Measurements from ENCODE around the gene GMPPB.
A peak's percentile ranks its signal among the peaks of the same experiment; 100 is the strongest.

The GMPPB gene

GRCh38 chr3:49718858-49719213 is 4.9 kb downstream of the GMPPB start:
- H3K9me3 ChIP-seq (ENCODE audit: low read length): no peaks in the 10 kb centered on the region
- H3K36me3 ChIP-seq (ENCODE audit: insufficient read depth, low read length): peaks cover 28% of the 10 kb centered on the region
- H3K4me1 ChIP-seq (ENCODE audit: insufficient read depth, low read length): peaks cover 22% of the 10 kb centered on the region
- H3K27ac ChIP-seq (ENCODE audit: low read depth, low read length): no peak overlapping the region
- no peaks in the 10 kb centered on the region for H3K27me3 ChIP-seq (ENCODE audit: control insufficient read depth in 1 of 2, insufficient read depth in 2 of 2, low read length in 2 of 2)
- peak overlapping the region; percentile 55 to 60 for H3K4me3 ChIP-seq (ENCODE audit: low read depth in 1 of 2, low read length in 2 of 2)
- no peak overlapping the region for H3K9ac ChIP-seq (ENCODE audit: low read length)

GRCh38 chr3:49717959-49718857 is 5.5 kb downstream of the GMPPB start:
- no peak overlapping the region for H3K9ac ChIP-seq (ENCODE audit: low read length)
- no peaks in the 10 kb centered on the region for H3K27me3 ChIP-seq (ENCODE audit: control insufficient read depth in 1 of 2, insufficient read depth in 2 of 2, low read length in 2 of 2)
- peak overlapping the region in 1 of 2 donors; percentile 60 for H3K4me3 ChIP-seq (ENCODE audit: low read depth in 1 of 2, low read length in 2 of 2)
- H3K27ac ChIP-seq (ENCODE audit: low read depth, low read length): no peak overlapping the region
- peaks cover 28% of the 10 kb centered on the region for H3K36me3 ChIP-seq (ENCODE audit: insufficient read depth, low read length)
- no peaks in the 10 kb centered on the region for H3K9me3 ChIP-seq (ENCODE audit: low read length)
- peaks cover 19% of the 10 kb centered on the region for H3K4me1 ChIP-seq (ENCODE audit: insufficient read depth, low read length)

GRCh38 chr3:49717211-49717958 is 6.4 kb downstream of the GMPPB start:
- no peak overlapping the region for H3K27ac ChIP-seq (ENCODE audit: low read depth, low read length)
- H3K4me3 ChIP-seq (ENCODE audit: low read depth in 1 of 2, low read length in 2 of 2): no peak overlapping the region
- H3K9ac ChIP-seq (ENCODE audit: low read length): no peak overlapping the region
- H3K9me3 ChIP-seq (ENCODE audit: low read length): no peaks in the 10 kb centered on the region
- no peaks in the 10 kb centered on the region for H3K27me3 ChIP-seq (ENCODE audit: control insufficient read depth in 1 of 2, insufficient read depth in 2 of 2, low read length in 2 of 2)
- H3K4me1 ChIP-seq (ENCODE audit: insufficient read depth, low read length): peaks cover 11% of the 10 kb centered on the region
- H3K36me3 ChIP-seq (ENCODE audit: insufficient read depth, low read length): peaks cover 26% of the 10 kb centered on the region

- Histone ChIP-seq H3K9ac (ENCODE audit: low read length) (no peak overlapping the region), H3K27ac (ENCODE audit: low read depth, low read length) (no peak overlapping the region), H3K4me3 (ENCODE audit: low read depth in 1 of 2, low read length in 2 of 2) (no peak overlapping the region), H3K4me1 (ENCODE audit: insufficient read depth, low read length) (peaks cover 9% of the 10 kb centered on the region), H3K36me3 (ENCODE audit: insufficient read depth, low read length) (peaks cover 19% of the 10 kb centered on the region), H3K9me3 (ENCODE audit: low read length) (no peaks in the 10 kb centered on the region), H3K27me3 (ENCODE audit: control insufficient read depth in 1 of 2, insufficient read depth in 2 of 2, low read length in 2 of 2) (no peaks in the 10 kb centered on the region)
These were observed 7.0 kb downstream of the GMPPB start for GRCh38 chr3:49716691-49717210.

- Histone ChIP-seq H3K27ac (ENCODE audit: low read depth, low read length) (no peak overlapping the region), H3K27me3 (ENCODE audit: control insufficient read depth in 1 of 2, insufficient read depth in 2 of 2, low read length in 2 of 2) (no peaks in the 10 kb centered on the region), H3K36me3 (ENCODE audit: insufficient read depth, low read length) (peaks cover 15% of the 10 kb centered on the region), H3K9ac (ENCODE audit: low read length) (no peak overlapping the region), H3K4me1 (ENCODE audit: insufficient read depth, low read length) (peaks cover 9% of the 10 kb centered on the region), H3K4me3 (ENCODE audit: low read depth in 1 of 2, low read length in 2 of 2) (no peak overlapping the region), H3K9me3 (ENCODE audit: low read length) (no peaks in the 10 kb centered on the region)
These were observed 7.6 kb downstream of the GMPPB start for GRCh38 chr3:49716169-49716568.

- Histone ChIP-seq H3K9ac (ENCODE audit: low read length) (no peak overlapping the region), H3K4me3 (ENCODE audit: low read depth in 1 of 2, low read length in 2 of 2) (no peak overlapping the region), H3K36me3 (ENCODE audit: insufficient read depth, low read length) (peaks cover 11% of the 10 kb centered on the region), H3K27ac (ENCODE audit: low read depth, low read length) (no peak overlapping the region), H3K27me3 (ENCODE audit: control insufficient read depth in 1 of 2, insufficient read depth in 2 of 2, low read length in 2 of 2) (no peaks in the 10 kb centered on the region), H3K9me3 (ENCODE audit: low read length) (no peaks in the 10 kb centered on the region), H3K4me1 (ENCODE audit: insufficient read depth, low read length) (peaks cover 9% of the 10 kb centered on the region)
These were observed 8.1 kb downstream of the GMPPB start for GRCh38 chr3:49715611-49716121.

GRCh38 chr3:49714728-49715550 is 8.8 kb downstream of the GMPPB start:
- no peak overlapping the region for H3K27ac ChIP-seq (ENCODE audit: low read depth, low read length)
- H3K9me3 ChIP-seq (ENCODE audit: low read length): no peaks in the 10 kb centered on the region
- peaks cover 11% of the 10 kb centered on the region for H3K36me3 ChIP-seq (ENCODE audit: insufficient read depth, low read length)
- H3K4me1 ChIP-seq (ENCODE audit: insufficient read depth, low read length): peaks cover 9% of the 10 kb centered on the region
- H3K4me3 ChIP-seq (ENCODE audit: low read depth in 1 of 2, low read length in 2 of 2): no peak overlapping the region
- H3K27me3 ChIP-seq (ENCODE audit: control insufficient read depth in 1 of 2, insufficient read depth in 2 of 2, low read length in 2 of 2): no peaks in the 10 kb centered on the region
- no peak overlapping the region for H3K9ac ChIP-seq (ENCODE audit: low read length)

GRCh38 chr3:49713336-49714105 is 10.2 kb downstream of the GMPPB start:
- no peak overlapping the region for H3K27ac ChIP-seq (ENCODE audit: low read depth, low read length)
- H3K36me3 ChIP-seq (ENCODE audit: insufficient read depth, low read length): peaks cover 11% of the 10 kb centered on the region

GRCh38 chr3:49712631-49713317 is 11.0 kb downstream of the GMPPB start:
- H3K4me1 ChIP-seq (ENCODE audit: insufficient read depth, low read length): no peaks in the 10 kb centered on the region
- H3K27ac ChIP-seq (ENCODE audit: low read depth, low read length): no peak overlapping the region
- H3K36me3 ChIP-seq (ENCODE audit: insufficient read depth, low read length): peaks cover 16% of the 10 kb centered on the region
- H3K27me3 ChIP-seq (ENCODE audit: control insufficient read depth in 1 of 2, insufficient read depth in 2 of 2, low read length in 2 of 2): no peaks in the 10 kb centered on the region
- H3K9ac ChIP-seq (ENCODE audit: low read length): no peak overlapping the region
- no peak overlapping the region for H3K4me3 ChIP-seq (ENCODE audit: low read depth in 1 of 2, low read length in 2 of 2)
- no peaks in the 10 kb centered on the region for H3K9me3 ChIP-seq (ENCODE audit: low read length)

More at GRCh38 chr3:49713336-49714105, 10.2 kb downstream of the GMPPB start:
- Histone ChIP-seq H3K4me1 (ENCODE audit: insufficient read depth, low read length) (peaks cover 3% of the 10 kb centered on the region), H3K9ac (ENCODE audit: low read length) (no peak overlapping the region), H3K9me3 (ENCODE audit: low read length) (no peaks in the 10 kb centered on the region), H3K27me3 (ENCODE audit: control insufficient read depth in 1 of 2, insufficient read depth in 2 of 2, low read length in 2 of 2) (no peaks in the 10 kb centered on the region), H3K4me3 (ENCODE audit: low read depth in 1 of 2, low read length in 2 of 2) (no peak overlapping the region)

GRCh38 chr3:49712166-49712565 is 11.6 kb downstream of the GMPPB start:
- no peaks in the 10 kb centered on the region for H3K27me3 ChIP-seq (ENCODE audit: control insufficient read depth in 1 of 2, insufficient read depth in 2 of 2, low read length in 2 of 2)
- no peak overlapping the region for H3K9ac ChIP-seq (ENCODE audit: low read length)
- H3K9me3 ChIP-seq (ENCODE audit: low read length): no peaks in the 10 kb centered on the region
- no peak overlapping the region for H3K4me3 ChIP-seq (ENCODE audit: low read depth in 1 of 2, low read length in 2 of 2)
- no peak overlapping the region for H3K27ac ChIP-seq (ENCODE audit: low read depth, low read length)
- H3K4me1 ChIP-seq (ENCODE audit: insufficient read depth, low read length): no peaks in the 10 kb centered on the region
- peaks cover 16% of the 10 kb centered on the region for H3K36me3 ChIP-seq (ENCODE audit: insufficient read depth, low read length)

All from muscle layer of colon (tissue), 2 donors.